IPS-15b (cell line): ENCODE measurements around the gene CBLL1.

Experiments
- H3K27me3 ChIP-seq: one replicate; pipeline ENCODE4 v1.6.1; 2013; ENCODE audit warnings: low read length; ENCODE audit not compliant: control insufficient read depth, insufficient read depth
- H3K36me3 ChIP-seq: one replicate; pipeline ENCODE4 v1.6.1; 2013; ENCODE audit warnings: low read length; ENCODE audit not compliant: control insufficient read depth, insufficient read depth
- H3K4me1 ChIP-seq: one replicate; pipeline ENCODE4 v1.6.1; 2013; ENCODE audit warnings: mild to moderate bottlenecking, low read length; ENCODE audit not compliant: control insufficient read depth, insufficient read depth
- H3K4me3 ChIP-seq: one replicate; pipeline ENCODE4 v1.5.1; 2013; ENCODE audit warnings: low read depth, low read length
- H3K9ac ChIP-seq: one replicate; pipeline ENCODE4 v1.6.1; 2013; ENCODE audit warnings: low read depth, mild to moderate bottlenecking, low read length
- H3K9me3 ChIP-seq: one replicate; pipeline ENCODE4 v1.6.1; 2013; ENCODE audit warnings: mild to moderate bottlenecking, low read length; ENCODE audit not compliant: control insufficient read depth, insufficient read depth

CBLL1 gene

GRCh38 chr7:107712896-107713295 lies 31.0 kb upstream of the CBLL1 start:
- no peaks in the 10 kb centered on the region for H3K9me3 ChIP-seq
- no peaks in the 10 kb centered on the region for H3K4me1 ChIP-seq
- no peak overlapping the region for H3K9ac ChIP-seq
- no peaks in the 10 kb centered on the region for H3K27me3 ChIP-seq
- H3K4me3 ChIP-seq = no peak overlapping the region
- H3K36me3 ChIP-seq = no peaks in the 10 kb centered on the region

GRCh38 chr7:107715531-107715930 lies 28.4 kb upstream of the CBLL1 start:
- no peaks in the 10 kb centered on the region for H3K4me1 ChIP-seq
- no peak overlapping the region for H3K4me3 ChIP-seq
- no peak overlapping the region for H3K9ac ChIP-seq
- H3K36me3 ChIP-seq = no peaks in the 10 kb centered on the region
- no peaks in the 10 kb centered on the region for H3K9me3 ChIP-seq
- H3K27me3 ChIP-seq = no peaks in the 10 kb centered on the region

- Histone ChIP-seq H3K9ac (no peak overlapping the region), H3K4me3 (no peak overlapping the region), H3K27me3 (no peaks in the 10 kb centered on the region), H3K9me3 (no peaks in the 10 kb centered on the region), H3K4me1 (no peaks in the 10 kb centered on the region), H3K36me3 (no peaks in the 10 kb centered on the region)
Observed at GRCh38 chr7:107718456-107719193, 25.3 kb upstream of the CBLL1 start.

DNA sequence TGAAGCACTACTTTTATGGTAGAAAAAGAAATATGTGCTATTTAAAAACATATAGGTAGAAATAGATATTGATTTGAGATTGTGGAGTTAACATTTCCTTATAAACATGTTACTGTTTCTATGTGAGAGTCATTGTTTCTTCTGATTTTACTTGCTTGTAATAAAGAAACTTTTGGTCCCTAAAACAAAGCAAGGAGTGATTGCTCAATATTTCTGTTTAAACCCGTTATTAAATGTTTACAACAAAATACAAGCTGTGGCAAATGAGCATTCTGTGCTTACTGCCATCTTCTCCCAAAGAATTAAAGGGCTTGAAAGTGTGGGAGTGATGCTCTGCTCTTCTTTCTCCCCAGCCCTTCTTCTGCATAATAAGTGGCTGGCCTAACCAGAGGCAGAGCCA lies 22.7 kb upstream of the CBLL1 start:
- no peaks in the 10 kb centered on the region for H3K36me3 ChIP-seq
- H3K9me3 ChIP-seq = no peaks in the 10 kb centered on the region
- no peak overlapping the region for H3K9ac ChIP-seq
- no peaks in the 10 kb centered on the region for H3K27me3 ChIP-seq
- H3K4me3 ChIP-seq = no peak overlapping the region
- H3K4me1 ChIP-seq = no peaks in the 10 kb centered on the region

- Histone ChIP-seq H3K36me3 (no peaks in the 10 kb centered on the region), H3K4me3 (no peak overlapping the region), H3K27me3 (no peaks in the 10 kb centered on the region)
Observed at GRCh38 chr7:107723255-107723654, 20.7 kb upstream of the CBLL1 start.

GRCh38 chr7:107725138-107725740 lies 18.7 kb upstream of the CBLL1 start:
- no peaks in the 10 kb centered on the region for H3K9me3 ChIP-seq
- H3K36me3 ChIP-seq = no peaks in the 10 kb centered on the region
- H3K27me3 ChIP-seq = no peaks in the 10 kb centered on the region
- no peak overlapping the region for H3K9ac ChIP-seq
- no peaks in the 10 kb centered on the region for H3K4me1 ChIP-seq
- no peak overlapping the region for H3K4me3 ChIP-seq

More at GRCh38 chr7:107723255-107723654, 20.7 kb upstream of the CBLL1 start:
- no peak overlapping the region for H3K9ac ChIP-seq
- H3K4me1 ChIP-seq = no peaks in the 10 kb centered on the region
- H3K9me3 ChIP-seq = no peaks in the 10 kb centered on the region

- H3K9ac ChIP-seq = no peak overlapping the region
- H3K36me3 ChIP-seq = no peaks in the 10 kb centered on the region
- H3K9me3 ChIP-seq = no peaks in the 10 kb centered on the region
- H3K4me1 ChIP-seq = no peaks in the 10 kb centered on the region
- no peak overlapping the region for H3K4me3 ChIP-seq
- no peaks in the 10 kb centered on the region for H3K27me3 ChIP-seq
Observed at GRCh38 chr7:107726356-107727130, 17.4 kb upstream of the CBLL1 start.

- Histone ChIP-seq H3K36me3 (no peaks in the 10 kb centered on the region), H3K4me3 (no peak overlapping the region), H3K9ac (no peak overlapping the region), H3K27me3 (no peaks in the 10 kb centered on the region), H3K4me1 (no peaks in the 10 kb centered on the region), H3K9me3 (no peaks in the 10 kb centered on the region)
Observed at GRCh38 chr7:107728276-107728675, 15.7 kb upstream of the CBLL1 start.

DNA sequence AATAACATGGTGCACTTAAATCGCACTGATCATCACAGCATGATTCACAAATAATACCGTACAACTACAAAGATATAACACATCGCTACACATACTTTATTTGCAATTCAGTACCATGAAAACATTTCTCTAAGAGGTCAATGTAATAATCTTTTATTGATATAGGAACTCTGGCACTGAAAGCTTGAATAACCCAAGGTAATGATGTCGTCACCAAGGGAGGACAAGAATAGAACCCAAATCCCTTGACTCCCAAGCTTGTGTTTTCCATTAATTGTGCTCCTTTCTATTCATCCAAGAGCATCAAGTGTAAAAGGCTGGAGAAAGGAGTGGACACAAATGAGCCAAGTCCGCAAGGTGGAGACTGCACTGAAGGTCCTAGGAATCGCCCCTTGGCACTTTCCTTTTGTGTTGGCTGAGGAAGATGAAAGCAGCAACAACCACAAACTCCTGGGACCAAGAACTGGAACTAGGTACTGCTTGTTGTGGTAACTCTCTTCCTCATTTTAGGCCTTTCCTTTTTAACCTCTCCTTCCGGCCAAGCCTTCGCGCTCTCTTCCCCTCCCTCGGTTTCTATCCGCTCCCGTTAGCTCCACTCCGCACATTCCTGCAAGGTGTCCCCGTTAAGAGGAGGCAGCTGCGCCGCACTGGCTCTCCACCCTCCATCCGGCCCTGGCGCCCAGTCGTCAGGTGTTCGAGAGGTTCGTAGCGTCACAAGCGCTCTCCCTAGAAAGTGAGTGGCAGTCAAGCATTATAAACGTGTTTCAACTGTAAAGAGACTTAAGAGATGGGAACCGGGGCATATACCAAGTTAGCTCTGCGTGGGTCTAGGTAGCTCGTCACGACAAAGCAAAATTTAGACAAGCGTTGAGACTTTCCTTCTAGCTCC lies 1.0 kb upstream of the CBLL1 start:
- Histone ChIP-seq H3K36me3 (no peaks in the 10 kb centered on the region), H3K4me1 (peaks cover 4% of the 10 kb centered on the region), H3K4me3 (peak overlapping the region; percentile 97), H3K9ac (peak overlapping the region; percentile 58), H3K27me3 (peaks cover 3% of the 10 kb centered on the region), H3K9me3 (no peaks in the 10 kb centered on the region)

DNA sequence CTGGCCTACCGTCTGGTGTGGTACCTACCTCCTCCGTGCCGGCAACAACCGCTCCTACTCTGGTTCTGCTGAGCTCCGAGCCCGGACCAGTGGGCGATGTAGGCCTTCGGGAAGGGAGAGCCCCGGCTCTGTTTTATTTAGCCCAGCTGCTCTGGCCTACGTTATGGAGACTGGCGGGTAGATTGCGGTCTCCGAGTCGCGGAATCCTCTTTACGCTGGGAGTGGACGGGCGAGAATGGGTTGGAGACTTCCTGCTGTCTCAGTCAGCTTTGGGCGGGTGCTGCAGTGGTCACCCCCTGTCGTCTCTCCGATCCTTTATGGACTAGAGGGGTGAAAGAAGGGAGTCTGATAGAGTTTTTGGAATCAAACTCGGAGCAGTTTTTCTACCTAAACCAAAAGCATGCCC lies 406 bp downstream of the CBLL1 start:
- Histone ChIP-seq H3K9me3 (no peaks in the 10 kb centered on the region), H3K4me1 (peaks cover 4% of the 10 kb centered on the region), H3K9ac (peak overlapping the region; percentile 90), H3K36me3 (no peaks in the 10 kb centered on the region), H3K4me3 (peak overlapping the region; percentile 97), H3K27me3 (peaks cover 3% of the 10 kb centered on the region)

DNA sequence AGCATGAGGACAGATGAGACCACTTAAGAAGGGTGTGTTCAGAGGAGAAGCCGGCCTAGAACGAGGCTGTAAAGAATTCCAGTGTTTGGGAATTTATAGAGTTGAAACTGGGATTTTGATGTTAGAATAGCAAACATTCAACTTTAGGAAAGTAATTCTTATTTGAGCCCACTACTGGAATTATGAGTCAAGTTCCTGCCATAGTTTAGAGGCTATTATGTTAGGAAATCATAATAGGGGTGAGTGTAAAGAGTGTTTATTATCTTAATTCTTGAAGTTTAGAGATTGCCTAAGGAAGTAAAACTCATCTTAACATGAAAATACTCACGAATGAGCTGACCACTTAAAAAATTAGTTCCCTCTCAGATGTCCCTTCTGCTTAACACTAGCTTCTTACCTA lies 2.1 kb downstream of the CBLL1 start:
- Histone ChIP-seq H3K36me3 (peaks cover 2% of the 10 kb centered on the region), H3K4me3 (no peak overlapping the region), H3K27me3 (no peaks in the 10 kb centered on the region), H3K4me1 (peaks cover 4% of the 10 kb centered on the region), H3K9ac (no peak overlapping the region), H3K9me3 (no peaks in the 10 kb centered on the region)
